Occipital lobe (tissue), 3 donors: Measurements from ENCODE around the gene GABARAP. TPM values are rescaled to one million over a fixed set of nuclear protein-coding genes. Genes with fewer than 3 reads are reported as not detected.

Experiments
- DNase-seq: peaks from one replicate; lab custom pipeline; 2025; lab: John Stamatoyannopoulos, UW
- small RNA-seq: library from RNA; depleted of rRNA; stranded (forward); fragments of <200 nt; gene quantifications from one replicate; pipeline ENCODE3, GENCODE V24; 2014
- total RNA-seq: library from RNA; depleted of rRNA; stranded (reverse); fragments of >200 nt; gene quantifications from one replicate; pipeline ENCODE4 v1.2.3, GENCODE V29; 2014

Gene GABARAP
- total RNA-seq, 1 donor from 2014 or later: 93.3 TPM

GRCh38 chr17:7208754-7209460 lies 33.3 kb downstream of the GABARAP start:
- no peak for DNase-seq

- DNase-seq: no peak
These were observed 34.1 kb downstream of the GABARAP start for GRCh38 chr17:7208027-7208571.

- no peak for DNase-seq
These were observed 34.9 kb downstream of the GABARAP start for GRCh38 chr17:7207120-7208001.

DNA sequence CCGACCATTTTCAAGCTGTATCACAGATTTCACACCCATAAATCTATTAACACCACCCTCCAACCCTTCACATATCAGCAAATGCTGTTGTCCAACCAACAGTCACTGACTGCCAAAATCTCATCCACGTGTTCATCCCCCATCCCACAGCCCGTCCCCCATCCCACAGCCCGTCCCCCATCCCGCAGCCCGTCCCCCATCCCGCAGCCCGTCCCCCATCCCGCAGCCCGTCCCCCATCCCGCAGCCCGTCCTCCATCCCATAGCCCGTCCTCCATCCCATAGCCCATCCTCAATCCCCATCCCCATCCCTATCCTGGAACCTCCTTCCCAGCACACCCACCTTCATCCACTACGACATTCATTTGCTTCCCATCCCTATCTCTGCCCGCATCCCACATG lies 36.7 kb downstream of the GABARAP start:
- DNase-seq: no peak

DNA sequence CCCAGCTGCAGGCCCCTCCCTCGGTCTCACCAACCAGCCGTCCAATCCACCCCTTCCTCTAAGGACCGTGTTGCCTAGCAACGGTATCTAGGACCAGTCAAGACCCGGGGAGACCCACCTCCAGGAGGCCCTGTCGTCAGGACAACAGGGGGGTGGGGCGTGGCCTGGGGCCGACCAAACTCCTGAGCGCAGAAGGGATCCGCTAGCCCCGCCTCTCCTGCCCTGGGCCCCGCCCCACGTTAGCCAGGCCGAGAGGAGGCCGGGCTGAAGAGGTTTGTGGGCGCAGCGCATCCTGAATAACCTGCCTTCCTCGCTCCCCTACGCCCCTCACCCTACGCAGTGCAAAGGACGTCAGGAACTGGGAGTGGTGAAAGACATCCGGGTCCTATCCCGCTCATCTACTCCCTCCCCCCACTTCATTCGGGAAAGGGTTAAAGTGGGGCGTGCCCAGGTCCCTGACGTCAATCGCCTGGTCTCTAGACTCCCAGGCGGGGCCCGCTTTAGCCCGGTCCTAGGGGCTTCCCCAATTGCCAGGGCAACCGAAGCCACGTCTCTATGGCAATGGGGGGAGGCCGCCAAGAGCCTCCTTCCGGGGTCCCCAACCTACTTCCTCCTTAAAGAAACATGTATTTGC lies 37.3 kb downstream of the GABARAP start:
- DNase-seq: peak; percentile 78

- peak; percentile 36 for DNase-seq
These were observed 37.9 kb downstream of the GABARAP start for GRCh38 chr17:7204336-7204735.

- no peak for DNase-seq
These were observed 38.9 kb downstream of the GABARAP start for GRCh38 chr17:7203391-7203790.

DNA sequence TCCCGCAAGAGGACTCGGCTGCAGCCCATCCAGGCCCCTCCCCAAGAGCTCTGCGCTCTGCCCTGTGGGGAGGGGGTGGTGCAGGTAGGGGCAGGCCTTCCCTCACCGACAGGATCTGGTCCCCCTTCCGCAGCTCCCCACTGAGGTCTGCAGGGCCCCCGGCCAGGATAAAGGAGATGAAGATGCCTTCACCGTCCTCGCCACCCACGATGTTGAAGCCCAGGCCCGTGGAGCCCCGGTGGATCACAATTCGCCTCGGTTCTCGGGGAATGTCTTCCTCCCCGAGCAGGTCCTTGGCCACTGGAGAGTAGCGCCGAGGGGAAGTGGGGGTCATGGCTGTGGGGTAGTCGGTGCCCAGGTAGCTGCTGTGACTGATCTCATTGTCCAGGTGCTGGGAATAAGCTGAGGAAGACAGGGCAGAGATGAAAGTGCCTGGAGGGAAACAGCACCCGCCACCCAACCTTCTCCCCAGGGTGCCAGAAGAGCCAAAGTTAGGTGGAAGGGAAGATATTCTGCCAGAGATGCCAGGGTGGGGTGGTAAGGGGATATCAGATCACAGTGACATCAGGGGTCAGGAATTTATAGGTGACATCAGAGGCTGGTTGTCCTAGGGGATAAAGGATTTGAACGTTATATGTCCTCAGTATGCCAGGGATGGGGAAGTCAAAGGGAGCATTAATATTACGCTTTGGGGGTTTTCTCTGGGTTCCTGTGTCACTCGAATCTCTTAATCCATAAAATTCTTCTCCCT lies 45.4 kb downstream of the GABARAP start:
- no peak for DNase-seq

GRCh38 chr17:7195971-7196370 lies 46.3 kb downstream of the GABARAP start:
- DNase-seq: no peak

DNA sequence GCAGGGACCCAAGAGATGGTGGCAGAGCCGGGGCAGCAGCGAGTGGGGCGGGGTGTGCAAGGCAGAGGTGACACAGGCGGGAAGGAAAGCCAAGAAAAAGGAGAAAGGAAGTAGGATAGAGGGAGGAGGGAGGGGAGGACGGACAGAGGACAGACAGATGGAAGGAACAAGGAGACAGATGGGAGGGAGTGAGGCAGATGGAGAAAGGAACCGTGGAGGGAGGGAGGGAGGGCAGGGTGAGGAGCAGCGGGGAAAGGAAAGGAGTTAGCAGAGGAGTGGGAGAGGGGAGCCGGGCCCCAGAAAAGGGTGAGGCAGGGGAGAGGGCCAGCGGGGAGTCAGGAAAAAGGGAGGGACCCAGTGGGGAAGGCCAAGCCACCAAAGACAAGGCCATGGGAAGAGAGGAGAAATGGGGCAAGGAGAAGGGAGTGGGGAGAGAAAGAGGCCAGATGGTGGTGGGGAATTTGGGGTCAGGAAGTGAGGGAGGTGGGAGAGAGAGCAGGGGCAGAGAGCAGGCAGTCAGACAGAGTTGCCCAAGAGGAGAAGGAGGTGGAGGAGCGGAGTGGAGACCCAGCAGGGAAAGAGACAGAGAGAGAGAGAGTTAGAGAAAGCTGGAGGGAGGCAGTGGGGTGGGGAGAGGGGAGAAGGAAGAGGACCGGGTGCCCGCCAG lies 49.8 kb downstream of the GABARAP start:
- DNase-seq: no peak

- peak; percentile 54 for DNase-seq
These were observed 50.5 kb downstream of the GABARAP start for GRCh38 chr17:7191571-7192270.

- DNase-seq: no peak
These were observed 51.2 kb downstream of the GABARAP start for GRCh38 chr17:7191069-7191468.

- no peak for DNase-seq
These were observed 51.9 kb downstream of the GABARAP start for GRCh38 chr17:7190276-7190917.

Small RNA genes within 50 kb of the gene (small RNA-seq; reads per million reads assigned to genes)
- gene AC120057.4 (not detected), gene MIR324 (5.4 reads per million, percentile 90 among the genes with 10 or more reads in this experiment), gene RF00019 (not detected)

Other genes with a start within 250 kb of the GABARAP start
- gene ALOX12, start 246.4 kb downstream of the GABARAP start, total RNA-seq: not detected
- 46.0 TPM for gene RNASEK, start 229.8 kb downstream of the GABARAP start, total RNA-seq
- 1.4 TPM for gene BCL6B, start 219.4 kb downstream of the GABARAP start, total RNA-seq
- 0.47 TPM for gene SLC16A13, start 206.4 kb downstream of the GABARAP start, total RNA-seq
- 0.31 TPM for gene SLC16A11, start 198.4 kb downstream of the GABARAP start, total RNA-seq
- not detected for gene CLEC10A, start 162.2 kb downstream of the GABARAP start, total RNA-seq
- gene ASGR2, start 127.6 kb downstream of the GABARAP start, total RNA-seq: not detected
- gene ASGR1, start 63.1 kb downstream of the GABARAP start, total RNA-seq: 15.6 TPM
- gene DLG4, start 22.6 kb downstream of the GABARAP start, total RNA-seq: 131 TPM
- 77.2 TPM for gene ACADVL, start 22.5 kb downstream of the GABARAP start, total RNA-seq
- gene DVL2, start 7.9 kb downstream of the GABARAP start, total RNA-seq: 49.1 TPM
- 33.7 TPM for gene PHF23, start 3.0 kb downstream of the GABARAP start, total RNA-seq
- 26.5 TPM for gene CTDNEP1, start 9.3 kb upstream of the GABARAP start, total RNA-seq
- 25.4 TPM for gene ELP5, start 9.8 kb upstream of the GABARAP start, total RNA-seq
- gene CLDN7, start 20.0 kb upstream of the GABARAP start, total RNA-seq: 0.16 TPM
- gene SLC2A4, start 39.3 kb upstream of the GABARAP start, total RNA-seq: 0.16 TPM
- 2.7 TPM for gene YBX2, start 52.2 kb upstream of the GABARAP start, total RNA-seq
- gene EIF5A, start 65.2 kb upstream of the GABARAP start, total RNA-seq: 156 TPM
- gene GPS2, start 72.9 kb upstream of the GABARAP start, total RNA-seq: 29.5 TPM
- gene NEURL4, start 86.9 kb upstream of the GABARAP start, total RNA-seq: 46.6 TPM
- gene ACAP1, start 94.1 kb upstream of the GABARAP start, total RNA-seq: not detected
- gene KCTD11, start 109.7 kb upstream of the GABARAP start, total RNA-seq: 3.9 TPM
- gene TMEM95, start 112.7 kb upstream of the GABARAP start, total RNA-seq: not detected
- 0.94 TPM for gene TNK1, start 138.6 kb upstream of the GABARAP start, total RNA-seq
- 10.0 TPM for gene PLSCR3, start 152.1 kb upstream of the GABARAP start, total RNA-seq
- 55.2 TPM for gene TMEM256, start 161.6 kb upstream of the GABARAP start, total RNA-seq
- 9.2 TPM for gene NLGN2, start 165.4 kb upstream of the GABARAP start, total RNA-seq
- not detected for gene SPEM1, start 177.9 kb upstream of the GABARAP start, total RNA-seq
- gene SPEM2, start 183.2 kb upstream of the GABARAP start, total RNA-seq: not detected
- not detected for gene SPEM3, start 186.4 kb upstream of the GABARAP start, total RNA-seq
- 3.7 TPM for gene TMEM102, start 193.0 kb upstream of the GABARAP start, total RNA-seq
- gene FGF11, start 197.1 kb upstream of the GABARAP start, total RNA-seq: 18.2 TPM
- gene CHRNB1, start 202.6 kb upstream of the GABARAP start, total RNA-seq: 17.2 TPM
- 17.6 TPM for gene ZBTB4, start 237.2 kb upstream of the GABARAP start, total RNA-seq
- not detected for gene SLC35G6, start 239.0 kb upstream of the GABARAP start, total RNA-seq
- 54.6 TPM for gene POLR2A, start 241.9 kb upstream of the GABARAP start, total RNA-seq